Endodermal cell (in vitro differentiated cells): ENCODE data around the gene DENND1C. TPM values are rescaled to one million over a fixed set of nuclear protein-coding genes. Genes with fewer than 3 reads are reported as not detected.

Experiments used
- DNase-seq: peaks from one replicate; pipeline ENCODE4 v3.0.0-alpha.2; 2017
- H3K27ac ChIP-seq: 2 replicates; pipeline ENCODE4 v1.5.1; 2013; ENCODE audit warnings: mild to moderate bottlenecking, low read depth, low read length, moderate library complexity
- H3K27me3 ChIP-seq: 2 replicates; pipeline ENCODE4 v1.6.1; 2013; ENCODE audit warnings: mild to moderate bottlenecking, low read length, moderate library complexity; ENCODE audit not compliant: insufficient read depth, control insufficient read depth, poor library complexity, severe bottlenecking
- H3K36me3 ChIP-seq: 2 replicates; pipeline ENCODE4 v1.7.0; 2013; ENCODE audit warnings: mild to moderate bottlenecking, low read length, moderate library complexity; ENCODE audit not compliant: control insufficient read depth, insufficient read depth
- H3K4me1 ChIP-seq: one replicate; pipeline ENCODE4 v1.7.0; 2013; ENCODE audit warnings: low read length; ENCODE audit not compliant: control insufficient read depth, insufficient read depth
- H3K4me3 ChIP-seq: 2 replicates; pipeline ENCODE4 v1.5.1; 2013; ENCODE audit warnings: mild to moderate bottlenecking, low read length, moderate library complexity
- H3K9ac ChIP-seq: 2 replicates; pipeline ENCODE4 v1.6.1; 2013; ENCODE audit warnings: mild to moderate bottlenecking, low read length, moderate library complexity; ENCODE audit not compliant: poor library complexity, severe bottlenecking; ENCODE audit errors: extremely low read depth
- H3K9me3 ChIP-seq: 2 replicates; pipeline ENCODE4 v1.6.1; 2013; ENCODE audit warnings: mild to moderate bottlenecking, low read length, moderate library complexity; ENCODE audit not compliant: control insufficient read depth
- H3K27ac Mint-ChIP-seq: 2 replicates; pipeline ENCODE4 v1.8.0; 2020; ENCODE audit warnings: mixed read lengths
- H3K27me3 Mint-ChIP-seq: 2 replicates; pipeline ENCODE4 v1.8.0; 2021; ENCODE audit warnings: mild to moderate bottlenecking, mixed read lengths; ENCODE audit not compliant: insufficient read depth
- H3K36me3 Mint-ChIP-seq: 2 replicates; pipeline ENCODE4 v1.8.0; 2020; ENCODE audit warnings: low read depth, mixed read lengths
- H3K4me1 Mint-ChIP-seq: 2 replicates; pipeline ENCODE4 v1.8.0; 2020; ENCODE audit warnings: mixed read lengths
- H3K4me3 Mint-ChIP-seq: 2 replicates; pipeline ENCODE4 v1.8.0; 2020; ENCODE audit warnings: mild to moderate bottlenecking, moderate library complexity, mixed read lengths
- H3K9me3 Mint-ChIP-seq: 2 replicates; pipeline ENCODE4 v1.8.0; 2020; ENCODE audit warnings: mild to moderate bottlenecking, mixed read lengths
- WGBS, 2 experiments: methylation state at CpG; one replicate each; pipeline versions ENCODE4 v1.1.5 to v1.1.7; 2013; ENCODE audit warnings: missing lambda C conversion rate in 2 of 2, mixed read lengths in 1 of 2; ENCODE audit not compliant: insufficient coverage in 1 of 2, insufficient read length in 1 of 2; 5-methylcytosine and 5-hydroxymethylcytosine counted together
- total RNA-seq, 2 donors: library from RNA; stranded (reverse); fragmentation: NEBNext Ultra II Directional in 1 of 2; extraction: Animal tissue kit (Norgen Biotek cat#: 25700) in 1 of 2; gene quantifications; 2 replicates in 1 of 2; 3 replicates in 1 of 2; pipeline ENCODE4 v1.2.1, GENCODE V29; 2021
- TF ChIP-seq, protein P1 (sequence below): fragments of 200-600 bp; sonication (generic); conservative IDR thresholded peaks from 2 replicates; pipeline ENCODE4 v1.5.0; 2021; ENCODE audit warnings: antibody characterized with exemption, mild to moderate bottlenecking

Gene DENND1C
- total RNA-seq, 2 donors from 2014 or later = 1.7 to 2.1 TPM

DNA sequence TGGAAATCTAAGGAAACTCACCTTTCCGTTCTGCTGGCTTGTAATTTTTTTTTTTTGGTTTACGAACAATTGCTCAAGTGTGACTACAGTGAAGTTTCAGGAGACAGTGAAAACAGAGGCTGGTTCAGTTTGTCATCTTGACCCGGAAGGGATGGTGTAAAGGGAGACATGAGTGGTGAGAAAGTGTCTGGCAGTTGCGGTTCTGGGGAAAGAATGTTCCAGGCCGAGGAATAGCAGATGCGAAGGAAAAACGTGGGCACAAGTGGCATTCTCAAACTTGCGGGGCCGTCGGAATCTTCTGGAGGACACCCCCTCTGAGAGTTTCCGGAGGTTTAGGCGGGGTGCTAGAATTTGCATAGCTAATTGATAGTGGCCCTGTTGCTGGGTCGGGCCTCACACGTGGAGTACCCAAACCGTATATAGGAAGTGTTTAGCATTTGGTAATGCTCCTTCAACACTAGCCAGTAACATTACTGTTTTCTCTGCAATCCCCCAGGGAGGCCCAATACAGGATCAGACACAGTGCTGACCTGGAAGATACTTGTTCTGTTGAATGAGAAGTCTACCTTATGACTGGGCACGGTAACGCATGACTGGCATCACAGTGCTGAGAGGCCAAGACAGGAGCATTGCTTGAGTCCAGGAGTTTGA lies 46.4 kb upstream of the DENND1C start:
- peaks cover 25% of the 10 kb centered on the region for H3K9me3 ChIP-seq

DNA sequence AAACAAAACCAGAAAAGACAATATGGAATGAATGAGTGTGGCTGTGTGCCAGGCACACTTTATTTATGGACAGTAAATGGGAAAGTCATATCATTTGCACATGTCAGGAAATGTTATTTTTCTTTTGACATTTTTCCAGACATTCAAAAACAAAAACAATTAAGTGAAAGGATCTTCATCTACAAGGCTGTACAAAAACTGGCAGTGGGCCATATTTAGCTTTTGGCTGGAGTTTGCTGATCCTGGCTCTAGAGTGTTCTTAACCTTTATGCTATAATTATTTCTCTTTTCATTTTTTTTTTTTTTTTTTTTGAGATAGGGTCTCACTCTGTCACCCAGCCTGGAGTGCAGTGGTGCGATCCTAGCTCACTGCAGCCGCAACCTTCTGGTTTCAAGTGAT lies 42.7 kb upstream of the DENND1C start:
- Histone ChIP-seq H3K9ac (no peak overlapping the region), H3K4me3 (no peak overlapping the region), H3K9me3 (peaks cover 2% of the 10 kb centered on the region), H3K36me3 (no peaks in the 10 kb centered on the region), H3K27me3 (no peaks in the 10 kb centered on the region), H3K27ac (no peak overlapping the region), H3K4me1 (no peaks in the 10 kb centered on the region)
- H3K4me3 Mint-ChIP-seq = no peak overlapping the region
- H3K27ac Mint-ChIP-seq = no peak overlapping the region
- DNase-seq = no peak
- TF ChIP-seq, protein P1, sequence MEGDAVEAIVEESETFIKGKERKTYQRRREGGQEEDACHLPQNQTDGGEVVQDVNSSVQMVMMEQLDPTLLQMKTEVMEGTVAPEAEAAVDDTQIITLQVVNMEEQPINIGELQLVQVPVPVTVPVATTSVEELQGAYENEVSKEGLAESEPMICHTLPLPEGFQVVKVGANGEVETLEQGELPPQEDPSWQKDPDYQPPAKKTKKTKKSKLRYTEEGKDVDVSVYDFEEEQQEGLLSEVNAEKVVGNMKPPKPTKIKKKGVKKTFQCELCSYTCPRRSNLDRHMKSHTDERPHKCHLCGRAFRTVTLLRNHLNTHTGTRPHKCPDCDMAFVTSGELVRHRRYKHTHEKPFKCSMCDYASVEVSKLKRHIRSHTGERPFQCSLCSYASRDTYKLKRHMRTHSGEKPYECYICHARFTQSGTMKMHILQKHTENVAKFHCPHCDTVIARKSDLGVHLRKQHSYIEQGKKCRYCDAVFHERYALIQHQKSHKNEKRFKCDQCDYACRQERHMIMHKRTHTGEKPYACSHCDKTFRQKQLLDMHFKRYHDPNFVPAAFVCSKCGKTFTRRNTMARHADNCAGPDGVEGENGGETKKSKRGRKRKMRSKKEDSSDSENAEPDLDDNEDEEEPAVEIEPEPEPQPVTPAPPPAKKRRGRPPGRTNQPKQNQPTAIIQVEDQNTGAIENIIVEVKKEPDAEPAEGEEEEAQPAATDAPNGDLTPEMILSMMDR = no peak
- no peaks in the 10 kb centered on the region for H3K36me3 Mint-ChIP-seq
- WGBS, 2 experiments = 87 to 100% methylated on average over 2 of the region's 2 CpGs
- no peaks in the 10 kb centered on the region for H3K4me1 Mint-ChIP-seq
- H3K27me3 Mint-ChIP-seq = peaks cover 8% of the 10 kb centered on the region
- peaks cover under 1% of the 10 kb centered on the region for H3K9me3 Mint-ChIP-seq

More for the DNA sequence above, 46.4 kb upstream of the DENND1C start:
- Histone ChIP-seq H3K27me3 (peaks cover 21% of the 10 kb centered on the region), H3K4me1 (no peaks in the 10 kb centered on the region), H3K9ac (no peak overlapping the region), H3K4me3 (no peak overlapping the region), H3K27ac (no peak overlapping the region), H3K36me3 (no peaks in the 10 kb centered on the region)
- Mint-ChIP-seq H3K9me3 (peaks cover 2% of the 10 kb centered on the region), H3K4me1 (peaks cover 8% of the 10 kb centered on the region), H3K36me3 (no peaks in the 10 kb centered on the region), H3K27ac (no peak overlapping the region), H3K4me3 (no peak overlapping the region), H3K27me3 (peaks cover 40% of the 10 kb centered on the region)
- 85 to 86% methylated on average over 14 to 16 of the region's 17 CpGs for WGBS, 2 experiments
- no peak for DNase-seq
- TF ChIP-seq, protein P1 = no peak

DNA sequence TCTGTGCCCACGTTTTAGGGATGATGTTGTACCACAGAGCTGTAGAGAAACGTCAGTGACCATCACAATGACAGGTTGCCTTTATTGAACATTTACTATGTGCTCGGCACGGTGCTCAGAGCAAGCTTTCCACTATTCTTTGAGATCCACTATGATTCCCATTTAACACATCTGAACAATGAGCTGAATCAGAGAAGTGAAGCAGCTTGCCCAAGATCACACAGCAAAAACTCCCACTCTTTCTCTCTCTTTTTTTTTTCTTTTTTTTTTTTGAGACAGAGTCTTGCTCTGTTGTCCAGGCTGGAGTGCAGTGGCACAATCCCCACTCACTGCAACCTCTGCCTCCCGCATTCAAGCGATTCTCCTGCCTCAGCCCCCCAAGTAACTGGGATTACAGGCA lies 41.1 kb upstream of the DENND1C start:
- Histone ChIP-seq H3K9me3 (no peaks in the 10 kb centered on the region), H3K27ac (no peak overlapping the region), H3K9ac (no peak overlapping the region), H3K36me3 (no peaks in the 10 kb centered on the region), H3K27me3 (no peaks in the 10 kb centered on the region), H3K4me1 (no peaks in the 10 kb centered on the region), H3K4me3 (no peak overlapping the region)
- 73 to 85% methylated on average over 6 of the region's 6 CpGs for WGBS, 2 experiments
- no peak overlapping the region for H3K27ac Mint-ChIP-seq
- no peak for DNase-seq
- TF ChIP-seq, protein P1 = no peak
- H3K4me3 Mint-ChIP-seq = no peak overlapping the region
- no peaks in the 10 kb centered on the region for H3K36me3 Mint-ChIP-seq
- H3K27me3 Mint-ChIP-seq = peaks cover 12% of the 10 kb centered on the region
- H3K9me3 Mint-ChIP-seq = no peaks in the 10 kb centered on the region
- H3K4me1 Mint-ChIP-seq = no peaks in the 10 kb centered on the region
